Activated CD8-positive, alpha-beta memory T cell treated with anti-CD3 and anti-CD28 coated beads, Interleukin-2, amount 50 U/mL, for 24 hours (primary cell): ENCODE measurements around the gene CRYBA4.

Source experiments
- DNase-seq: peaks from one replicate; pipeline ENCODE4 v3.0.0-alpha.2; 2020; ENCODE audit errors: extremely low read depth

CRYBA4 gene

DNA sequence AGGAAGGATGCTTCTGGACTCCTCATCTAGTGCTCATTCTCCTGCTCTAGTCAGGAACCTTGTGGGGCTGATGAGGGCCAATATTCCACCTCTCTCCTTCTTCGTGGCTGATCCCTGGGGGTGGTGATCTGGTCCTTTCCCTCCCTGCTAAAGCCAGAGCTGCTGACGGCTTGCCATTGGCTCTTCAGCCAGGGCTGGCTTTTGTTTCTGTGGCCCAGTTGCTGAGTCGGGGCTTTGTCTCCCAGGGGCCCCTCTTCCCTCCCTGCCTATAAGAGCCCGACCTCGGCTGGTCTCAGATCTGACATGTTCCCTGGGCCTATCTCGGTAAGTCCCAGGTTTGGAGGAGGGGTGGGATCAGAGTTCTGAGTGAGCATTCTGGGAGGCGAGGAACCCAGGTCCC lies at the start of gene CRYBA4:
Gene CRYBA4 (plus strand): TSS at position 301 of the 400 bp plus-strand sequence. CDS start 634 bp downstream, outside the sequence.
- no peak for DNase-seq

DNA sequence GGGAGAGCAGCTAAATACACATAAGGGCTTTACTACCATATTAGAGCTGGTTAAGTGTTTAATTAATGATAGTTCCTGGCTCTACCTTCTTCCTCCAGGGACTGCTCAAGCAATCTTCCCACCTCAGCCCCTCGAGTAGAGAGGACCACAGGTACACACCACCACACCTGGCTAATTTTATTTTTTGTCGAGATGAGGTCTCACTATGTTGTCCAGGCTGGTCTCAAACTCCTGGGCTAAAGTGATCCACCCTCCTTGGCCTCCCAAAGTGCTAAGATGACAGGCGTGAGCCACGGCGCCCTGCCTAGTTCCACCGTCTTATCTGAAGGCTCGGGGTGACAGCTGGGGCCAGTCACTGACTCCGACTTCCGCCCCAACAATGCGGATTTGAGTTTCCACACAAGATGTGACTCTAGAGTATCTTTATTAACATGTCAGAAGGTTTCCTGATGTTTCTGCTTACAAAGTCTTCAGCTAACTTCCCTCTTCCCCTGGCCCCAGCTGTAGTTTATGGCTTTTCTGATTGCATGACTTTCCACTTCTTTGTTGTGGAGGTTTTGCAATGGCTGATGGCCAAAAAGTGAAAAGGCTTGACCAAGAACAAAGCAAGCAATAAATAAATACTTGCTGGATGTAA lies 48.6 kb upstream of the CRYBA4 start:
- DNase-seq: no peak

DNA sequence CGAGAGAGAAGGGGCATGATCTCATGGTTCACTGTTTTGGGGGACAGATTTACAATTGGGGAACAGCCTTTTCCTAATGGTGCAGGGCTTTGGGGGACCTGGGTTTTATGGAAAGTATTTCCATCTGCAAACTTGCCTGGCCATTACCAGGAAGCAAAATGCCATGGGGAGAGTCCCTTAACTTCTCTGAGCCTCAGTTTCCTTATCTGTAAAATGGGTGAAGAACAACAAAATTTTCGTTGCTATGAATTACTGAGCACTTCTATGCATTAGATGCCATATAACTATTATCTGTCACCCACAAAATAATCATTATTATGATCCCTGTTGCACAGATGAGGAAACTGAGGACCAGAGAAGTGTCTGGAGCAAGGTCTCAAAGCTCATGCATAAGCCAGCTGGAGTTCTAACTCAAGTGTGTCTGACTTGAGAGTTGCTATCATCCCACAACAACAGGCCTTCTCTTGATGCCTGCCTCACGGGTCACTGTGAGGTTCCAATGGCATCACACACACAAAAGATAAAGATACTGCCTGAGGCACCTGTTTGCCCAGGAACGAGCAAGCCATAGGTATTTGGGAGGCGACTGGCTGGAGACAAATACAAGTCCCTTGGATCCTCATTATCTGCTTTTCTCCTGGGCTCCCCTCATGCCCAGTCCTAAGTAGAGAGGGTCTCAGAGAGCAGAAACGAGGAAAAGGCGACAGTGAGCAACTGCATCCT lies 47.6 kb upstream of the CRYBA4 start:
- DNase-seq: no peak

DNA sequence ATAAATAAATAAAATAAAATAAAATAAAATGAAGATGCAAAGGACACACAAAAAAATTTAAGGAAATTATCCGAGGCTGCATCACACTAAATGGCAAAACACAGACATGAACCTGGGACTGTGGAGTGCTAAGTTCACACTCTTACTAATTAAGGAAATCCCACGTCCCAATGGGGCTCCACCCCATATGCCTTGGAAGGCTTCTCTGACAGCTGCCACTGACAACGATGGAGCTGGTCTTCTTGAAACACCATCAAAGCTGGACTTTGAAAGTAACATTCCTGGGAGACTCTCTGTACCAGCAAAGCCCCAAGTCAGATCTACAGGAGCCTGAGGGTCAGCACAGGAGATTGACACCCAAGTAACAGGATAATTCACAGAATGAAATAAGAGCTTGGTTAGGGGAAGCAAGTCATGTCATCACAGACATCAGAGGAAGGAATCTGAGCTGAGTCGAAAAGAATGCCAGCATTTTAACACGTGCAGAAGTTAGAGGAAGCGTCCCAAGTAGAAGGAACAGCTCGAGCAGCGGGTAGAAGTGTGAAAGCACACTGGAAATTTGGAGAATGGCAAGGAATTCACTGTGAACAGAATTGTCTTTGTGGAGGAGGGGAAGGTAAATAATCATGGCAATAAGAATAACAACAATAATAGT lies 45.6 kb upstream of the CRYBA4 start:
- DNase-seq: no peak

DNA sequence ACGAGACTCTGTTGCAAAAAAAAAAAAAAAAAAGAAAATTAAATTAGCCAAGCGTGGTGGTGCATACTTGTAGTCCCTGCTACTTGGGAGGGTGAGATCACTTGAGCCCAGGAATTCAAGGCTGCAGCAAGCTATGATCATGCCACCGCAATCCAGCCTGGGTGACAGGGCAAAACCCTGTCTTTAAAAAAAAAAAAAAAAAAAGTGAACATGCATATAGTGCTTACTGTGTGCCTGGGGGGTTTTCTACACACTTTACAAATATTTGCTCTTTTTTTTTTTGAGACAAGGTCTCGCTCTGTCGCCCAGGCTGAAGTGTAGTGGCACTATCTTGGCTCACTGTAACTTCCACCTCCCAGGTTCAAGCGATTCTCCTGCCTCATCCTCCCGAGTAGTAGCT lies 44.7 kb upstream of the CRYBA4 start:
- no peak for DNase-seq

DNA sequence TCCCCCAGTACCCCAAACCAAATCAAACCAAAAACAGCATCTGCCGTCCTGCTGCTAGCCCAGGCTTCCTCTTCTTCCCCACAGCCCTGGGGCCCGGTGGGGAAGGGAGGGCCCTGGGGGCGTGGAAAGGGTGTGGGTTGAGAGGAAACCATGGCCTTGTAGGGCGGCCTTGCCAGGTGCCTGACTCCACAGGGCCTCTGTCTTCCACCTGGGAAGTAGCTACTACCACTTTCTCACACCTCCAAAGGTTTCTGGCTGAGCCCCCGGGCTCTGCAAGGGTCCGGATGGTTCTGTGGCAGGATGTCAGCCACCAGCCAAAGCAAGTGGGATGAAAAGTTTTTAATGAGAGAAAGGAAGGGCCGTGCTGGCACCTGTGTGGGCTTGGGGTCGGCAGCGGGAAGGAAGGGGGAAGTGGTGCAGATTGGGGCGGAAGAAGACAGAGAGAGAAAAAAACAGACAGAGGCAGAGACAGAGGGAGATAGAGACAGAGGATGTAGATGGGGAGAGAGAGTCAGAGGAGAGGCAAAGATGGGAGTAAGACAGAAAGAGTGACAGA lies 42.4 kb upstream of the CRYBA4 start:
- no peak for DNase-seq

DNA sequence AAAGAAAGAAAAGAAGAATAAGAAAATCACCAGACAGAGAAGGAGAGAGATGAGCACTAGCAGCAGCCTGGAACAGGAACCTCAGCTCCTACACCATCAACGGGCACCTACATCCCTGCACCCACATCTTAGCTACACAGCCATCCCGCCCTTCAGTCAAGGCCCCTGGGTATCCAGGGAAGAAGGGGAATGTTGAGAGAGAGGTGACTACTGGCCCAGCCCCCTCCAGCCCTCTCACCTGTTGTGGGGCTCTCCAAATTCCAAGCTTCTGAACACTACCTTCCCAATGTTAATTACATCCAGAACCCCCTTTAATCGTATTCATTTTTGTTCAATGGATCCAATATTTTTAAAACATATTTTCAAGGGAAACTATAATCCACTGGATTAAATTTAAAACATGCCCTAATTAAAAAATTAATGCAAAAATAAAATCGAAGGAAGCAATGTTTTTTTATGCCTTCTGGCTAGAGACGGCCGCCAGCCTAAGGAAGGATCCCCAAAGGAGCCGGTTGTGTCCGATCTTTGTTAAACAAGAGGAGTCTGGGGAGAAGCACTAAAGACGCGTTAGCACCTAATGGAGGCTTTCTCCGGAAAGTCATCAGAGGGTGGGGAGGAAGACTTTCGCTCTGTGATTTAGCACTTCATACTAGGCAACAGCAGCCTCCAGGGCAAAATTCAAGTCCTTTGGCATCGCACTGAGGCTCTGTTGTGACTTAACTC lies 41.4 kb upstream of the CRYBA4 start:
- DNase-seq: no peak

DNA sequence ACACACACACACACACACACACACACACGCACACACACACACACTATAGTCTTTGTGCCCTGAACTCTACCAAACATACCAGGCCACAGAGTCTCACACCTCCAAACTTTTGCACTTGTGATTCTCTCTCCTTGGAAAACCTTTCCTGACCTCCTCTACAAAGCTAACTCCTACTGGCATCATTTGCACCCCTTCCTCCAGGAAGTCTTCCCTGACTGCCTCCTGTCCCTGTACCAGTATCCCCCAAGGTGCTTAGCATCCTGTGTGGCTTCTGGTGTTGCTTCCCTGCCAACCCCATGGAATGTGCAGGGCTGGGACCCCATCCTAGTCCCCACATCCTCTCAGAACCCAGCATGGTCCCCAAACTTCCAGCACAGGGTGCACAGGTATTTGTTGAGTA lies 40.7 kb upstream of the CRYBA4 start:
- no peak for DNase-seq

DNA sequence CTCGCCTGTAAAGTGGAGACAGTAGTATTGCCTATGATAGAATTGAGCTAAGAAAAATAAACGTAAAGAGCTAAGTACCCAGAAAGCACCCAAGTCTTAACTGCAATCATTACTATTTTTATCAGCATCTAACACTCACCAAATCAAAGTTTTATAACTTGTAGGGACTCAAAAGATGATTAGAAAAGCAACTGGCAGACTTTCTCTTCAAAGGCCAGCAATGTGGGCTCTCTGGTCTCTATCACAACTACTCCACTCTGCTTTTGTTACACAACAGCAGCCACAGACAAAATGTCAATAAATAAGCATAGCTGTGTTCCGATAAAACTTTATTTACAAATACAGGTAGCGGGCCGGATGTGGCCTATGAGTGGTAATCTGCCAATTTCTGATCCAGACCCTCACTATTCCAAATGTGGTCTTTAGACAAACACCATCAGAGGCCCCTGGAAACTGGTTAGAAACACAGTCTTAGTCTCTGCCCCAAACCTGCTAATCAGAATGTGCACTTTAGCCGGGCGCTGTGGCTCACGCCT lies 40.1 kb upstream of the CRYBA4 start:
- no peak for DNase-seq

DNA sequence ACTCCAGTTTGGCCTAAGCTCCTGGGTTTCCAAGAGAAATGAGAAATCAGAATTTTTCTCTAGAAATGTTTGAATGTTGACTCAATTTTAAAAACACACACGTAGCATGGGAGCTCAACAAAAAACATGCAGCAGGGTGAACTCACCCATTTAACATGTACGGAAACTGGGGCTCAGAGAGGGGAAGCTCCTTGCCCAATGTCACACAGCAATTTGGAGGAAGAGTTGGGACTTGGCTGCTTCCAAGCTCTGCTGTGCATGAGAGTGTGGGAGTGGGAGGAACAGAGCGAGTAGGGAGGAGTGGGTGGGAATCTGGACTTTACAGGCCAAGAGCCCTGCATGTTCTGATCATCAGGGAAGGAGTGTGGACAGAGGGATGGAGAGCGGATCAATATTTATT lies 37.8 kb upstream of the CRYBA4 start:
- no peak for DNase-seq

DNA sequence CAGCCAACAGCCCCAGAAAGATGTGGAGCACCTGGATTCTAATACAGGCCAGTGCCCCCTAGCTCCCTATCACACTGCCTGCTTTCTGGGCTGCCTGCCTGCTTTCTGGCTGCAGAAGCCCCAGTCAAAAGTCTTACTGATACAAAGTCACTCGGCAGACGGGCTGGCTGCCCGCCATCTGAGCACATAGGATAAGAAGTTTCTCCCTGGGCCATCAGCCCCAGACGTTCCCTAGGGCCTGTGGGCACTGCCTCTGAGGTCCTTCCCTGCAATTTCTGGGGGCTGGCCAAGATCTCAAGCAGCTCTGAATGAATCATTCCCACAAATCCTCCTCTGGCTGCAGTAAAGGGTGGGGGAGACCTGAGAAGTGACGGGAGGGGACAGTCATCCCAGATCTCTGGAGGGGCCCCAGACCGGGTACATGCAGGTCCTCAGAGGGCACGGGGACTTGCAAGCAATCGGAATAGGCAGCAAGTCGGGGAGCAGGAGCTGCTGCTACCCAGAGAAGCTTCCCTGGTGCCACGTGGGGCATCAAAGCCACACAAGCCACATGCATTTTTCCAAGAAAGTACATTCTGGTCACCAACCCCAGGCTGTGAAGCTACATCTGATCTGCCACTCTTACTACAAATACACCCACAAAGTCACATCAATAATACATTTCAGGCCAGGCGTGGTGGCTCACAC lies 36.5 kb upstream of the CRYBA4 start:
- DNase-seq: no peak

DNA sequence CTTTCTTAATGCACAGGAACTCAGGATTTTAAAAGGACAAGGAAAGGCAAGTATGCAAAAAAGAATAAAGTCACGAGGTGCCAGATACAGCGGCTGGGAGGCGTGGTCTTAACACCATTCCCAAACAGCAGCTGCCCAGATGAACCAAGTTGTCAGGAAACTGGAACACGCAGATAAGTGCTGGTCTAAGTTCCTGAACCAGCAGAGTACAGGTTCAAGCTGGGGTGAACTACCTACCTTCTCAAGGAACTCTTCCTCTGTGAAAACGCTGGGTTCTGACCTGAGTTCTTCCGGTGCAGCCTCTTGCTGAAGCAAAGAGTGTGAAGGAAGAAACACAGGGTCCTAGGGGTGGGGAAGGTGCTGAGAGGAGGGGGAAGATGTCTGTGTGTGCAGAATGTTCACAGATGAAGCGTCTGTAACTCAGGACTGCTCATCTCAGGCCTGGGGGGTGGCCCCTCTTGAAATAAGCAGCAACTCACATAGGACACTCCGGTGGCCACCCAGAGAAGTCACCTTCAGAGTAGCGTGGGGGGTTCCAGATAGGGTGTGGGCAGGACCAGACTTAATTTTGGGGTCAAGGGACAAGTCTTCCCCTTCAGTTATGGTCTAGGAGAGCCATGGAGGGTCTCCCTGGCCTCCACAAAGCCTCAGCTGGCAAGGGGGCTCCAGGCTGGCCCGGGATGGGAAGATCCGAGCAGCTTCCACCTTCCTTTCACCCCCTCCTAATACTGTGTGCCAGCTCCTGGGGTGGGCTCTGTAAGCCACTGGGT lies 35.0 kb upstream of the CRYBA4 start:
- DNase-seq: no peak

DNA sequence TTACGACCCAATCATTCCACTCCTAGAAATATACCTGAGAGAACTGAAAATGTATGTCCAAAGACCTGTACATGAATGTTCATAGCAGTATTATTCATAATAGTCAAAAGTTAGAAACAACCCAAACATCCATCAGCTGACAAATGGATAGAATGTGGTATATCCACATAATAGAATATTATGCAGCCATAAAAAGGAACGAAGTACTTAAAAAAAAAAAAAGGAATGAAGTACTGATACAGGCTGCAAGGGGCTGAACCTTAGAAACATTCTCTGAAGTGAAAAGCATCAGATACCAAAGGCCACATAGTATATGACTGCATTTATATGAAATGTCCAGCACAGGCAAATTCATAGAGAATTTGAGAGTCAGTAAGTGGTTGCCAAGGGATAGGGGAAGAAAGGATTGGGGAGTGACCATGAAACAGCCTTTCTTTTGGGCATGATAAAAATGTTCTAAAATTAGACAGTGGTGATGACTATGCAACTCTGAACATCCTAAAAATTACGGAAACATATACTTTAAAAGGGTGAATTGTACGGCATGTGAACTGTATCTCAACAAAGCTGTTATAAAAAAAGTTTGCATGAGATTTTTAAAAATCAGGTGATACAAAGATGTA lies 33.7 kb upstream of the CRYBA4 start:
- DNase-seq: no peak

DNA sequence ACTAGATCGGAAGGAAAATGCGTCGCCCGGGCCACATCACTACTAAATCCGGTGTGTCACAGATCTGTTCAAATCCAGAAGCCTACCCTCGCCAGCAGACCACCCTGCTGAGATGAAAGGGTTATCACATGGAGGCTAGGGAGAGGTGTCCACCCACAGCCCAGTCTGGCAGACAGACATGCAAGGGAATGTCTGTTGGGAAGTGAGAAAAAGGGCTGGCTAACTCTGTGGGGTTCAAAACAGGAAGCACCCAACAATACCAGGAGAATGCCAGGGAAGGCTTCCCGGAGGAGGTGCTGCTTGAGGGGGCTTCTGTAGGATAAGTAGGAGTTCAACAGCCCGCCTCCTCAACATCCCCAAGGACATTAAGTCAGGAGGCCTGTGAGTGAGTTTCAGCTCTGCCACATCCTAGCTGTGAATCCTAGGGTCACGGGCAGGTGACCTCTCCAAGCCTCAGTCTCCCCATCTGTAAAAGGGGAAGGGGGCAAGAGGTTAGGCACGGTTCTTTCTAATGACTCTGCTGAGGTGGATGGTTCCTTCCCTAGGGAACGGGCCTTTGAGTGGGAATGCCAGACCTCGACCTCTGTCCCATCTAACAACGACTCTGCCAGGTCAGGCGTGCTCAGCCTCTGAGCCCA lies 32.9 kb upstream of the CRYBA4 start:
- no peak for DNase-seq

DNA sequence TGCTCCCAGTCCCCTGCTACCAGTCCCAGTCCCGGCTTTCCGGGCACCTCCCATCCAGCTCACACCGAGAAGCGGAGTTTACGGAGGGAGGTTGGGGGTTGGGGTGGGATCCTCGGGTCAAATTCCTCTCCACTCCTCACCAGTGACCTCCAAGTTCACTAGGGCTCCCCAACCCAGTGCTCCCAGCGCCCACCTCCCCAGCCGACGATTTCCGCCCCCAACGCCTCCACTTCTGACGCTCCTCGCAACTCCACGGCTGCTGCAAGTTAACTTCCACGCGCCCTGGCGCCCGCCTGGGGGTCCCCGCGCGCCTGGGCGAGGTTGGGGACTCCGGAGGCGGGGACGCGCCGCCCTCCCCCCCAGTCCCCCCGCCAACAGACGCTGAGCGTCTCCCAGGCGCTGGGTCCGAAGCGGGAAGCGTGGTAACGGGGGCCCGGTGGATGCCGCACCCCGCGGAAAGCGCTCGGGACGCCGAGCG lies 32.4 kb upstream of the CRYBA4 start:
- DNase-seq: no peak

DNA sequence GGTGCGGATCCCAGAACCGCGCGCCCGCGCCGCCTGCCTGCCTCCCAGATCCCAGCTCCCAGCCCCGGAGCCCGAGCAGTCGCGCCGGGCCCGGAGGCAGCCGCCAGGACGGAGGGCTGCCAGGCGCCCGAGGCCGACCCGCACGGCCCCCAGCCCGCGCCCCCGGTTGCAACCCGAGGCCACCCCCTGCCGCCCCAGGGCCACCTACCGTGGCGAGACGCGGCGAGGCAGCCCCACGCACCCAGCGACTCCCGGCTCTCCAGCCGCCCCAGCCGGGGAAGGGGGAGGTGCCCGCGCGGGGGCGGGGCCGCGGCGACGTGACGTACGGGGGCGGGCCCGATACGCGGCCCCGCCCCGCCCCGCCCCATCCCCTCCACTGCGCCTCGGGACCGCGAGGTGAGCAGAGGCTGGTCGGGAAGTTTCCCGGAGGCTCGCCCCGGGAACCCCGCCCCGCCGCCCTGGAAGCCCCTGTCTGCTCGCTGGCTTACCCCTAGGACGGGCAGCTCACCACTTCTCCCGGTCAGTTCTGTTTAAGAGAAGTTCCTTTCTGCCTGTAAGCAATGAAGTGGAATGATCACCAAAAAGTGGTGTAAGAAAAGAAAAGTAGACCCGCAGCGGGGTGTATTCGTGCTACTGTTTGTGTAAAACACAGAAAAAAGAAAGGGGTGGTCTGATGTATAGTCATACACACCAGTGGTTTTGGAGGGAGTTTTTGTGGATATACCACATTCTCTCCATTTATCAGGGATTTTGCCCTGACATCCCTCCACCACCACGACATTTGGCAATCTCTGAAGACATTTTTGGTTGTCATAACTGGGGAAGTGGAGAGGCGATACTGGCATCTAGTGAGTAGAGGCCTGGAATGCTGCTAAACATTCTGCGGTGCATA lies 31.7 kb upstream of the CRYBA4 start, which contains the start of gene TPST2:
Gene TPST2 (minus strand): TSS at position 288 of the 892 bp plus-strand sequence. CDS start 48,502 bp downstream, outside the sequence.
- DNase-seq: no peak

DNA sequence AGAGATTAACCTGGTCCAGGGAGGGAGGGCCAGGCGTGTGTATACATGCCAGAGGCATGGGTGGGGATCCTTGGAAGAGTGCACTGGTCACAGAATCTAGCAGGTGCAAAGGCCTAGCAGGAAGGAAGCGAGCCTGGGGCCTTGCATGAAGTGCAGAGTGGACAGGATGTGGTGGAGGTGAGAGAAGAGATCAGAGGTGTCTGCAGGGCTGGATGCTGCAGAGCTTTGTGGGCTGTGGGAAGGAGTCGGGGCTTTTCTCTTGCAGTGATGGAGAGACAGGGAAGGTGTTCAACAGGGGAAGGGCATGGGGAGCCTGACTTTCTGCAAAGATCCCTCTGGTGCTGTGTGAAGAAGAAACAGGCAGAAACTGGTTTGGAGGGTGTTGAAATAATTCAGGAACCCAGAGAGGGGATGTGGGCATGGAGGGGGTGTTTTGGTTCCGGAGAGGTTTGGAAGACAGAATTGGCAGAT lies 29.3 kb upstream of the CRYBA4 start:
- DNase-seq: no peak

DNA sequence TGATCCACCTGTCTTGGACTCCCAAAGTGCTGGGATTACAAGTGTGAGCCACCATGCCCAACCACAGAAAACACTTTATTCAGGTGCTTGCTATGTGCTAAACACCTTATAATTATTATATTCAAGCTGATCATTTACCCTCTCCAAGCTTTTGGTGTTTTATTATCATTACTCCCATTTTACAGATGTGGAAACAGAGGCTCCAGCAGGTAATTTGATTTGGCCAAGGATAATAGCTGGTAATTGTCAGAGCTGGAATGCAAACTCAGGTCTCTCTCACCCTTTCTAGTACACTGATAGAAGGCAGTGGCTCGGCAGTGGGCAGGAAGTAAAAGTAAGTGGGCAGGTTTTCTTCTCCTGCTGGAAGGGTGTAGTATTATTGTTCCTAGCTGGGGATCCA lies 28.0 kb upstream of the CRYBA4 start:
- no peak for DNase-seq
